CD4-positive, alpha-beta T cell treated with Interleukin-4 for 1 hour (primary cell): ENCODE data around the gene TMEM187.

Source experiments
- DNase-seq, 2 donors: peaks; one replicate each; pipeline ENCODE4 v3.0.0-alpha.2; 2020 to 2022

TMEM187 gene

DNA sequence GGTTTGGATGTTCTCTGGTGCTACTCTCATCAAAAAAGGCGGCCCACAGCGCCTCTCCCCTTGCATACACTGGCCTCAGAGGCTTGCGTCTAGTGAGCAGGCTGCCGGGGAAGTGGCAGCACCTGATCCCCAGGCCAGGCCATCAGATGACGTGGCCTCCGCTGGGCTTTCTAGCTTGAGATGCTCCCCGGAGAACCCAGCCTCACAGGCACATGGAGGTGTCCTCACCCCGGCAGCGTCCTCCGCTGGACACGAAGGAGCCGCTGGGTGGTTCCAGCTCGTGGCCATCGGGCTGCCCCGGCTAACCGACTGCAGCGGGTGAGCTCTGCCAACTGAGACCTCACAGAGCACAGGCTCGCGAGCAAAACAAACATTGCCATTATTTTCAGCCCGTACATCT is 34.4 kb downstream of the TMEM187 start:
- no peak for DNase-seq

DNA sequence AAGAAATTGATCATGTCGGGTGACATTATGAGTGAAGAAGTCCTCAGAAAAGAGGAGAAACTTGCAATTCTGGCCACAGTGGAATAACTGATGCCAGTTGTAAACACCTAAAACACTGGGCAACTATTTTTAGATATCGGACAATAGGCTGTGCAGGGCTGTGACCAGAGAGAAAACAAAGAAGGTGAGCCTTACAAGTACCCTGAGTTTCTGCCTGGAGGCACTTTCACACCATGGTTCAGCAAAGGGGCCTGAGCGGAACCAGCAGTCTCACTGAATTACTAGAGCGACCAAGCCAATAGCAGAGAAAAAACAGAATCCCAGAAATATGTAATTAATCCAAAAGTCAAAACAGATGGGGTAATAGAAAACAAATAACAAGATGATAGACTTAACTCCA is 36.0 kb downstream of the TMEM187 start:
- DNase-seq: no peak

DNA sequence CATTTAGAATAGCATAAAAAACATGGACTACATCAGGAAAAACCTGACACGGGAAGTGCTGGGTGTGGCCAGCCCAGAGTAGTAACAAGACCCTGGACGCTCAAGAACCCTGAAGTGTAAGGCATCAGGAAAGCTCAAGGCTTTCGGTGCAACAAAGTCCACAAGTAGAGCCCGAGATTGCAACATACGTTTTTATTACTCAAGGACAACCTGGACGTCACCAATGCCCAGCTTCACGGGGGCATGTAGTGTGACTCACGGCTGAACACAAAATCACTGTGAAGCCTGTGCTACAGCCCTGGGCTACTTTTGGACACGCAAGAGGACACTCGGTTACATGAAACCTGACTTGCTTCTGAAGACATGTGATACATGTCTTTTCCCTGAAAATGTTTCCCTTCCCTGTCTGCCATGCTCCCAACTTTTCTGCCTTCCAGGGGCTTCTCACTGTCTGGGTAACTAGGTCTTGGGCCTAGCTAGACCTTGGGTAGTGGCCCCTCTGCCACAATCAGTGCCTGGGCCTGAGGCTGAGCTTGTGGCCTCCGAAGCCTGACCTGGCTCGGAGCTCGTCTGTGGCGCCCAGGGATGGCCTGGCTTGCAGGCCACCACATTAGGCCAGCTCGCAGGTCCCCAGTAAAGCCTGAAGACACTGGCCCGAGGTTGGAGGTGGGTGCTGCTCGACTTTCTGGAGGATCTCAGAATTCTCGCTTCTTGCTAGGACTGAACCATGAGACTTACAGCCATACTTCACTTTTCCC is 38.0 kb downstream of the TMEM187 start:
- DNase-seq: peak in 1 of 2 donors; percentile 55

DNA sequence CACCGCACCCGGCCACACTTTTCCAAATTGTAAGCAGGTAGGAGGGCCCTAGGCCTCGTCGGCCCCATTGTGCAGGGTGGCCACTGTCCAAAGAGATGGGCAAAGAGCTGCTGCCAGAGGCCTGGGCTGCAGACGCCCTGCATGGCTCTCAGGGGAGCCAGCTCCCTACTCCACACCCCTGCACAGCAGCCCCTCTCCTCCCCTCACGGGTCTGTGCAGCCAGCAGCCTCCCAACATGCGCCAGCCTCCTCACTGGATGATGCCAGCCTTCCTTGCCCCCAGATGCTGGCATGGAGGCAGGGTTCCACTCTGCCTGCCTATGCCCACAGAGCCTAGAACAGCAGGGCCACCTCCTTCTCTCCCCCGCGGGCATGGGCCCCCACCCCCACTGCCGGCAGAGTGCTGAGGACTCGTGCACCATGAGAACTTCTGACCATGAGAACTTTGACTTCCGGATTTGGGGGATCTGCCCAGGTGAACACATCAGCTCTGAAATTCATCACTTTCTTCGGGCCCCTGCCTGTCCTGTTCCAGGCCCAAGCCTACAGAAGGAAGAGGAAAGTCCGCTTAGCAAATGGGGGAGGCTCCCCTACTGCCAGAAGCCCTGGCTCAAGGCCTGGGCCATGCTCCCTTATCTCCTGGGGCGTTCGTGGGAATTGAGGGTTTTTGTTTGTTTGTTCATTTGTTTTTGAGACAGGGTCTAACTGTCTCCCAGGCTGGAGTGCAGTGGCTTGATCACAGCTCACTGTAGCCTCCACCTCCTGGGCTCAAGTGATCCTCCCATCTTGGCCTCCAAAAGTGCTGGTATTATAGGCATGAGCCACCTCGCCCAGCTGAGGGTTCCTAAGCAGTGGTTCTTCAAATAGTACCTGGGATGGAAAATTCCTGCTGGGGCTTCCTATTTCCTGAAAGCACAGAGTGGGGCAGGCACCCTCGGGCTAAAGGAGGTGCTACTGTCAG is 39.1 kb downstream of the TMEM187 start:
- DNase-seq: no peak

DNA sequence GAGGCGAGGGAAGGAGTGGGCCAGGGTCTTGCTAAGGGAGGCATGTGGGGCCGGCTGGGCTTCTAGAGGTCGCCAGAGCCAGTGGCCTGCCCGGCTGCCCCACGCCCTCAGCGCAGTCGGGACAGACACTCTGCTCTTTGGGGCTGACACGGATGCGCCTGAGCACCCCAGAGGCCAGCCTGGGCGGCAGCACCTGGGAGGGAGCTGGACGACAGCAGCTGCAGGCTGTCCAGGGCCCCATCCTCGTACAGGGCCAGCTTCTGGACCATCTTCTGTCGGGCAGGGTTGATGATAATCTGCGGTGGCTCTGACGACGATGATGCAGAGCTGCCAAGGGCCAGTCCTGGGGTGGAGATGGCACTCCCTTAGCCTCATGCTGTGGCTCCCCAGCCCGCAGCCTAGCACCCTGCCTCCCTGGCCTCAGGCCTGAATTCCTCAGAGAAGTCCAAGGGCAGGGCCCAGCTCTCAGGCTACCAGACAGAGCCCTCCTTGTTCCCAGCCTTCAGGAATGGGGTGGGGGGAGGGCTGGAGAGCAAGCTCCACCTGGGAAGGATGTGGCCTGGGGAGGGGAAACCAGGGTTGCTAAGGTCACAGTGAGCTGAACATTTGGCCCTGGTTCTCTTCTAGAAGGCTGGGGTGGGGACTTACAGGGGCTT is 39.9 kb downstream of the TMEM187 start:
- DNase-seq: no peak

DNA sequence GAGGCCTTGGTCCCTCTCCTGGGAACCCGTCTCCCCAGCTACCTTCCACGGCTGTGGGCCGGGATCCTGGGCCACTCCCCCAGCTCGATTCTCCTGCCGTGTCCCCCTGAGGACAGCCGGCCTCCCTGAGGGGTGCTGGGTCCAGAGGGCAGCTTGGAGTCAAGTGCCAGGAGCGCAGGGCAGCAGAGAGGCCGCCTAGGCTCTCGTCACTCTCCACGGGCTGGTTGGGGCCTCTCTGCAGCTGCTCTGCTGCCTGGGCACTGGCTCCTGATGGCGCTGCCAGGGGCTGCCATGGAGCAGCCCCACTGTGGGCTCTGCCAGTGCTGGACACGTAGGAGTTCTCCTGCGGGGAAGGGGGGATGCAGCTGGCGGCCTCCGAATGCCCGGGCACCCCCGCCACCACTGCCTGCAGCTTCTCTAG is 40.5 kb downstream of the TMEM187 start:
- no peak for DNase-seq

DNA sequence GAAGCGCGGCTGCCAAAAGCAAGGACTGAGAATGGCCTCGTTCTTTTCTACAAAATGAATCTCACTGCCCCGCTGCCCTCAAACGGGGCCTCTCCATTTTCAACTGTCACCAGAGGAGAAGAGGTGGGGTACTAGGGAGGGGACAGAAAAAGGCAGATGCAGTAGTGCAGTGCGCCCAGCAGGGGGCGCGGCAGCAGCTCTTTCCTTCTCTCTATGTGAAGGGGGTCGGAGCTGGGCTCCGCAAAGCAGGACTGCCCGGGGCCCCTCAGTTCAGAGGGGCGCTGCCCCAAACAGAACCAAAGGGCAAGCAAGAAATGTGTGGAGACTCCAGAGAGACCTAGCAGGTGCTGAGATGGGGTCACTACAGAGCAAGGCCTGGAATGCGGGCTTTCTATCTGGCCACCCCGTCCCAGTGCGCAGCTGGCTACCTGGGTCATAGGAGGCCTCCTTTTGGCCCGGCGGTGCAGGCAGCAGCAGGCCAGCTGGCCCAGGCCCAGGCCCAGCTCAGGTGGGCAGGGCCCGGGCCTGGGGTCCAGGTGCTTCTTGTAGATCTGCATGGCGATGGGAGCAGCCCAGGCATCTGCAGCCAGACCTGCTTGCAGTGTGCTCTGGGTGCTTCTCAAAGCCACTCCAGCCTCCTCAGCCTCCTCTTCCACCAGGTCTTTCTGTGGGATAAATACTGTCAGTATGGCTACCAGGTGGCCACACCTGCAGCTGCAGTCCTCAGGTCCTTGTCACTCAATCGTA is 41.2 kb downstream of the TMEM187 start:
- peak; percentile 54 to 60 for DNase-seq

DNA sequence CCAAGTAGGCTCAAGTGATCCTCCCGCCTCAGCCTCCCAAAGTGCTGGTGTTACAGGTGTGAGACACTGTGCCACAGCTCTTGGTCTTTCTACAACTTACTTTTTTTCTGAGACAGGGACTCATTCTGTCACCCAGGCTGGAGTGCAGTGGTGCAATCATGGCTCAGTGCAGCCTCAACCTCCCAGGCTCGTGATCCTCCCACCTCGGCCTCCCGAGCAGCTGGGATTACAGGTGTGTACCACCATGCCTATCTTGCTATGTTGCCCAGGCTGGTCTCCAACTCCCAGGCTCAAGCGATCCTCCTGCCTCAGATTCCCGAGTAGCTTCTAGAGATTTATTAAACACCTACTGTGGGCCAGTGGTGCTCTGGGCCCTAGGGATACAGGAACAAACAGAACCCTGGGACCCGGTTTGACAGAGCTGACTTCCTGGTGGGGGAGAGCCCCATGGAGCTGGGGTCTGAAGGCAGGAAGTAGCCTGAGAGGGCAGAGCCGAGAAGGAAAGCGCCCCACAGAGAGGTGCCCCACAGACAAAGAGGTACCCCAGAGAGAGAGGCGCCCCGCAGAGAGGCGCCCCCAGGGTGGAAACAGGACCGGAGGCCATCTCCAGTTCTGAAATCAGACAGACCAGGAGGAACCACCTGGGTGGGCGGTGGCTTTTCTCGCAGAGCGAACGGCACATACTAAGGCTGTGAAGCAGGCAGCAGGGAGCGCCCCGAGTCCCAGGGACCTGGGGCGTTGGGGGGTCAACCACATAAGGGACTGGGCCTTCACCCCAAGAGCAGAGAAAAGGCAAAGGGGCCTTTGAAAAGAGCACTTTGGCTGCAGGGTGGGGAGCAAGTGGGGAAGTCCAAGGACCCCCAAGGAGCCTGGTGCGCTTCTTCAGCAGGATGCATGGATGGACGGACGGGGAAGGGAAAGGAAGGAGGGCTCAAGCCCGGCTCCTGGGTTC is 42.2 kb downstream of the TMEM187 start:
- DNase-seq: no peak

DNA sequence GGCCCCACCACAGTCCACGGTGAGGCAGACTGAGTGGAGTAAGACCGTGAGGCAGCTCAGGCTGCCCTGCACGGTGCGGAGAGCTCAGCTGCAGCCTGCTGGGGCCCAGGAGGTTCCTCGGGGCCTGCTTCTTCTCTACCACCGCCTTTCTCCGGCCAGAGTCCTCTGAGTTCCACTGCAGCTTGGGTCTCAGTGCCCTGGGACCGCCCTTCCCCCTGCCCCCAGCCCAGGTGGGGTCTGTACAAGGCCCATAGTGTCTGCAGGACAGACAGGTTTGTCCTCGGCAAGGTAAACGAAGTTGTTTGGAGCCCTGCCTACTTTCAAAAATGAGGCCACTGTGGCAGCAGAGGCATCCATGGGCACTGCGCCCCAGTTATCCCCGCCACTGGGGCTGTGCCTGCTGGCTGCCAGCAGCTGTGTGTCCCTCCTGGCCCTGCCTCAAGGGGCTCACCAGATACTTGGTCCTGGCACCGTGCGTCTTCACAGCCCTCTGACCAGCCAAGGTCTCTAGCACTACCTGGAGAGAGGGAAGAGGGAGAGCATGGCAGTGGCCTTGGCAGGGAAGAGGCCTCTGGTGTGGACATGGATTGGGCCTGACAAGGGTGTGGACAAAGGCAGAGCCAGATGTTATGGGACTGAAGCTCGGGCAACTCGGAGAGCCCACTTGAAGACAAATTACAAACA is 43.2 kb downstream of the TMEM187 start:
- no peak for DNase-seq

DNA sequence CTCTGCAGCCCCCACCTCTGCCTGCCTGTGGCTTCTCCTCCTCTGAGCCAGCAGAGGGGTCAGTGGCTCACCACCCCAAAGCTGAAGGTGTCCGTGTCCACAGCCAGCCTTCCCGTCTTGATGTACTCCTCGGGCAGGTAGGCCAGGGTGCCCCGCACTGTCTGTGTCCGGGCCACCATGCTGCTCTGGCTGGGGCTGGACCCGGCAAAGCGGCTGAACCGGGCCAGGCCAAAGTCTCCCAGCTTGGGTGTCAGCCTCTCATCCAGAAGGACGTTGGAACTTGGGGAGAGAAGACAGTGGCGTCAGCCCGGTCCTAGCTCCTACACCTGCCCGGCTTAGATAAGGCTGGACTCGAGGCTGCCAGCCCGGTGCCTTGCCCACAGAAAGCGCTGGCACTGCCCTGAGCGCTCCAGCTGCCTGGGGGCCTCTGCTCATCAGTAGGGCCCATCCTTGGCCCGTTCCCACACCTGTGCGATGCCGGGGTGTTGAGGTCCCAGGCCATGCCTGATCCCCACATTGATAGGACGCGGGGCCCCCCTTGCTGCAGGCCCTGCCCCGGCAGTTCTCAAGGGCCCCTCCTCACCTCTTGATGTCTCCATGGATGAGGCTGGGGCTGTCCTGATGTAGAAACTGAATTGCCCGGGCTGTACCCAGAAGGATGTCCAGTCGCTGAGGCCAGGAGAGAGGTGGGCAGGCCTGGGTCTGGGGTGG is 44.0 kb downstream of the TMEM187 start:
- no peak for DNase-seq

DNA sequence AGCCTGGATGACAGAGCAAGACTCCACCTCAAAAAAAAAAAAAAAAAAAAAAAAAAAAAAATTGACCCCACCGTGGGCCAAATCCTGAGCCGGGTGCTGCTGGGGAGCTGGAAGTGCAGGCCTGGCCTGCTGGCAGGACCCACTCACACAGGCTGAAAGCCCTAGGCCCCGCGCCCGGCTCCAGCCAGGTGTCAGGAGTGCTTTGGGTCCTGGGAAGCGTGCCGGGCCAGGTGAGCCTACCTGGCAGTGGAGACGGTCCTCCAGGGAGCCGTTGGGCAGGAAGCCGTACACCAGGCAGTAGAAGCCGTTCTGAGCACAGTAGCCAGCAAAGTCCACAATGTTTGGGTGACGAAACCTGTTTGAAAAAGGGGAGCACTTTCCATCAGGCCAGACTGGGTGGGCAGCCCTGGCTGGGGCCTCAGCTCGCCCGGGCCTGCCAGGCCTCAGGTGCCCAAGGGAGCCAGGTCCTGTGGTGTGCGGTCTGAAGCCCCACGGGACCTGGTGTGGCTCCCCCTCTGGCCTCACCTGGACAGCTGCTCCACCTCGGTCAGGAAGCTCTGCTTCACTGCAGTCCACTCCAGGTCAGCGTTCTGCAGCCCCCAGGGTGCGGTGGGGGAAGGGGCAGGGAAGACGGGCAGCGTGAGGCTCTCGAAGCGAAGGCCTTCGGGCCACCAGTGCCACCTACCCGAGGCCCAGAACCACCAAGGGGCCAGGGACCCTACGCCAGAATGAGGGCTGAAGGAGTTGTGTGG is 45.4 kb downstream of the TMEM187 start:
- DNase-seq: no peak

DNA sequence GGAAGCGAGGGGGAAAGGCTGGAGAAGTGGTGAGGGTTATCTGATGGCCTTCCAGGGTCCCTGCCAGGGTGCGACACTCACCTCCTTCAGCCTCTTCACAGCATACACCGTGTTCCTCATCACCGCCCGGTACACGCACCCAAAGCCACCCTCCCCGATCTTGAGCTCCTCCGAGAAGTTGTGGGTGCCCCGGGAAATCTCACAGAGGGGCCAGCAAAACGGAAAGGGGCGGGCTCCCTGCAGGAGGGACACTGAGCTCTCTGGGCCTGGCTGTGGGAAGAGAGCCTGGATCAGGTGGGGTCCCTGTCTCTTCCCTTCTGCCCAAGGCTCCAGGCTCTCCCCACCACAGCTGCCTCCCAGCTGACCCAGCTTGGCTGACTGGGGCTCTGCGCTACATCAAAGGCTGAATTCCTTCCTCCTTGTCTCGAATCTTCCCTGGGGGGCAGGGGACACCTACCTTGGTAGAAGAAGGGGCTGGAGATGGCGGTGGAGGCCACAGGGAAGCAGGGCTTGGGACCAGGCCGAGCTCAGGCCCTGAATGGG is 46.0 kb downstream of the TMEM187 start:
- DNase-seq: no peak

DNA sequence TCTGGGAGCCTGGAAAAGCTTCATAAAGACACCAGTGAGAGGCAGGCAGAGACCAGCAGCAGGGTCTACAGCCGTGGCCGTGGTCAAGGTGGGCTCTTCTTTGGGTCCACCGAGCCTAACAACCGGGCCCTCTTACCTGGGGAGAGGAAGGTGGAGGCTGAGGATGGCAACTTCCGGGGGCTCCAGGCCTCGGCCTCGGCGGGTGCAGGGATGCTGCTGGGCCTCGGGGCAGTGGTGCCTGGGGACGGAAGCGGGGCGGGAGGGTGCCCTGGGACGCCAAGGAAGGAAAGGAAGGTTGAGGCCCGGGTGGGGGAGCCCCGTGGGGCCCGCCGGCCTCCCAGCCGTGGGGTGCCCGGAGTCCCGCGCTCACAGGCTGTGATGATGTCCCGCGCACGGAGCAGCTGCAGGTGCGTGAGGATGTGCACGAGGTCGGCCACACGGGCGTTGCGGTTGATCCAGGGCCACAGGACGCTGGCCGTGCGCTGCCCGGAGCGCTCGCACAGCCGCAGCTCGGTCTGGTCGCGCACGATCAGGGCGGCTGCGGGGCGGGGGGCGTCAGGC is 46.6 kb downstream of the TMEM187 start:
- DNase-seq: no peak

DNA sequence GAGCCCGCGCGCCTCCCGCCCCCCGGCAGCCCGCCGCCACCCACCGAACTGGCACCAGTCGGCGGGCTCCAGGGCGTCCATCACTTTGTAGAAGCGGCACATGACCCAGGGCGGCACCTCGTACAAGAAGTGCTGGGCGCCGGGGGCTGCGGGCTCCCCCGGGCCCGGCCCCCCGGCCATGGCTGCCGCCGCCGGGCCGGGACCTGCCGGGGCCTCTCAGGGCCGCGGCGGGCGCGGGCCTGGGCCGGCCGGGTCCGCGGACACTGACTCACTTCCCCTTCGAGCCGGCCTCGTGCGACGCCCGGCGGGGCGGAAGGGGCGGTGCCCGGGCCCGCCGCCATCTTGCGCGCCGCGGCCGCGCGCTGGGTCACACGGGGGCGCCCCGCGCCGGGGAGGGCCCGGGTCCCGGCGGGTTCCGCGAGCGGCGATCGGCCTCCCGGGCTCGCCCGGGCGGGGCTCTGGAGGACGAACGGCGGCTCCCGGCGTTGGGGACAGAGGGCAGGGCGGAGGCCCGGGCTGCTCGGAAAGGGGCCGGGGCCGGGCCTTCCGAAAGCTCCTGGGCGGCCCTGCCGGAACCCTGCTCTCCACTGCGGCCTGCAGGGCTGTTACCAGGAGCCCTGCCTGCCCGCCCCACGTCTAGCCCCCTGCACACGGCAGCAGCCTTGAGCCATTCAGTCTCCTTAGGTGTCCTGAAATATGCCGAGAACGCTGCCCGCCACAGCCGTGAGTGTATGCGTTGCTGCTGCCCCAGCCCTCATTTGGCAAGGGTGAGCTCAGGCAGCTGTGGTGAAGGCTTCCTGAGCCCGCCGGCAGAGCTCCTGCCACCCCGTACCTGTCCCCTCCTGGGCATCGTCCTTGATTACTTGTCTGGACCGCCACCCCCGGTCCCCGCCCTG is 47.3 kb downstream of the TMEM187 start, which contains the start of gene IRAK1:
IRAK1 (minus strand) TSS at position 270 of the 896 bp plus-strand sequence; CDS start at position 180, 90 bp downstream.
- DNase-seq: peak; percentile 42 to 50

DNA sequence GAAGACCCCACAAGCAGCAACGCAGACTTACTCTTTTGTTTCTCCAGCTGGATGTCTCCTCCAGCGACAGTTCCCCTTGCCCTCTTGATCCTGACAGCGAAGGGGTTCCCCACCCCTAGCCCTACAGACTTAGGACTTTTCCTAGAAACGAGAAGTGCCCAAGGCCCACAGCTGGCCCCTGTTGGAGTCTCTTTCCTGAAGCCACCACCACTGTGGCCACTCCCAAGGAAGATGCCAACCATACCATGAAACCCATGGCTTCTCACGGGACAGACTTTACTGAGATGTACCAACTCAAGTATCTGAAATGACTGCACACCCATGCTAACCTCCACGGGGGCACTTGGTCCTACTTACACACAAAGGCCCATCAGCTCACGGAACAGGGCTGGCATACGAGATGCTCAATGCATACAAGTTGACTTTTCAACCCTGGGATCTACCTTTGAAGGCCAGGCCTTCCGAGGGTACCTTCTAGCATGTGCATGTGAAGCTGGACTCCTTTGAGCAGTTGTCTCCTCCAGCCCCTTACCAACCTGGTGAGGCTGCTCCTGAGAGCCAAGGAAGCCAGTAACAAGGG is 48.1 kb downstream of the TMEM187 start:
- DNase-seq: peak in 1 of 2 donors; percentile 26

DNA sequence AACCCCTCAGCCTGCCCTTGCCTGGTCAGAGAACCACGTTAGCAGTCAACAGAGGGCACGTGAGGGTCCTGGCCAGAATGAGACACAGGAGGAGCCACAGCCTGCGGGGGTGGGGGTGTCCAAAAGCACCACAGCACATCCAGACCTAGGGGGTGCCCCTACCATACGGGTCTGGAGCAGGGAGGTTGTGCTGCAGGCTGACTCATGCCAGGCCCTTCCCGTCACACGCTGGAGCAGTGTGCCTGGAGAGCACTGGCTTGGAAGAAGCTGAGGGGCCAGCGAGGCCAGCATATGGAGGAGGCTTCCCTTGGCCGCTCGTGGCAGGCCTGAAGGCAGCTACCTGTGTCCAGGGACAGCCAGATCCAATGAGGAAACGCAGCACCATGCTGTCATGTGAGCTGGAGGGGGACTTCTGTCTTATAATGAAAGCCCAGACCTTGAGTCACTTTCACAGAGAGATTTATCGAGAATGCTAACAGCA is 48.6 kb downstream of the TMEM187 start:
- no peak for DNase-seq

DNA sequence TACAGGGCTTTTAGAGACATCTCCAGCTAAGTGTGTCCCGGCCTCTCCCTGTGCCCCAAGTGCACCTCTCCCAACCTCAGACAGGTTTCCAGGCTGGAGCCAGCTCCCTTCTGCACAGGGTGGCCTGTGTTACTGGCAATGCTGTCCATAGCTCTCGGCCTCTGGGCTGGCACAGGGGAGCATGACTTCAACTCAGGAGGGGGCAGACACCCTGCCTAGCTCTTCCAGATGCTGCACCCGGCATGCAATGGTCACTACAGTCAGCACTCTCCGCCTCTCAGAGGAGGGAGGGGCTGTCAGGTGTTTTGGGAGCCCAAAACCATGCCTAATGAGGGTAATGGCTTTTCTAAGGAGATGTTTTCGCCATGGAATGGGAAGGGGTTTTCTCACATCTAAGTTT is 49.6 kb downstream of the TMEM187 start:
- no peak for DNase-seq
